MM.1S (cell line): ENCODE results near the gene ERCC2.

Source experiments
- DNase-seq: peaks from one replicate; pipeline ENCODE4 v3.0.0-alpha.2; 2015
- H2AFZ ChIP-seq: fragments of 300-600 bp; sonication (generic); 2 replicates; pipeline ENCODE4 v1.6.0; 2016; ENCODE audit warnings: antibody characterized with exemption, low read length
- H3F3A ChIP-seq: fragments of 300-600 bp; sonication (generic); 2 replicates; pipeline ENCODE4 v1.6.1; 2016; ENCODE audit warnings: mild to moderate bottlenecking, antibody characterized with exemption, low read length, moderate library complexity, mixed read lengths; ENCODE audit not compliant: insufficient read depth
- H3K27ac ChIP-seq: fragments of 300-600 bp; sonication (generic); 2 replicates; pipeline ENCODE4 v1.5.1; 2016; ENCODE audit warnings: mild to moderate bottlenecking, low read length
- H3K27me3 ChIP-seq: fragments of 300-600 bp; sonication (generic); replicated peaks from 2 replicates; pipeline ENCODE4 v1.6.0; 2016; ENCODE audit warnings: low read length; ENCODE audit not compliant: insufficient read depth
- H3K36me3 ChIP-seq: fragments of 300-600 bp; sonication (generic); replicated peaks from 2 replicates; pipeline ENCODE4 v1.6.1; 2016; ENCODE audit warnings: mild to moderate bottlenecking, low read length, mixed read lengths; ENCODE audit not compliant: insufficient read depth
- H3K4me1 ChIP-seq: fragments of 300-600 bp; sonication (generic); 2 replicates; pipeline ENCODE4 v1.6.1; 2016; ENCODE audit warnings: low read length, mixed read lengths
- H3K4me2 ChIP-seq: fragments of 300-600 bp; sonication (generic); 2 replicates; pipeline ENCODE4 v1.6.0; 2016; ENCODE audit warnings: low read depth, low read length
- H3K4me3 ChIP-seq: fragments of 300-600 bp; sonication (generic); 2 replicates; pipeline ENCODE4 v1.5.1; 2016; ENCODE audit warnings: low read length, mixed read lengths
- H3K79me2 ChIP-seq: fragments of 300-600 bp; sonication (generic); 2 replicates; pipeline ENCODE4 v1.6.1; 2016; ENCODE audit warnings: mixed run types, low read length, mixed read lengths
- H3K9ac ChIP-seq: fragments of 300-600 bp; sonication (generic); 2 replicates; pipeline ENCODE4 v1.6.1; 2016; ENCODE audit warnings: low read length, mixed read lengths
- H3K9me2 ChIP-seq: fragments of 300-600 bp; sonication (generic); replicated peaks from 2 replicates; pipeline ENCODE4 v1.6.1; 2016; ENCODE audit warnings: mild to moderate bottlenecking, low read length, mixed read lengths; ENCODE audit not compliant: insufficient read depth
- H3K9me3 ChIP-seq: fragments of 300-600 bp; sonication (generic); replicated peaks from 2 replicates; pipeline ENCODE4 v1.6.1; 2016; ENCODE audit warnings: mild to moderate bottlenecking, low read length, mixed read lengths; ENCODE audit not compliant: insufficient read depth
- H4K20me1 ChIP-seq: fragments of 300-600 bp; sonication (generic); 2 replicates; pipeline ENCODE4 v1.6.1; 2016; ENCODE audit warnings: mild to moderate bottlenecking, low read length, moderate library complexity, mixed read lengths; ENCODE audit not compliant: insufficient read depth
- CTCF ChIP-seq: fragments of 300-600 bp; sonication (generic); IDR thresholded peaks from 2 replicates; pipeline ENCODE4 v1.5.1; 2016; ENCODE audit warnings: antibody characterized with exemption, low read length, mixed read lengths
- EZH2 ChIP-seq: fragments of 300-600 bp; sonication (generic); optimal IDR thresholded peaks from 2 replicates; pipeline ENCODE3; 2017; ENCODE audit warnings: low read depth, mild to moderate bottlenecking, antibody characterized with exemption, low read length, mixed read lengths
- EZH2phosphoT487 ChIP-seq: fragments of 300-600 bp; sonication (generic); IDR thresholded peaks from 2 replicates; pipeline ENCODE4 v1.6.1; 2018; ENCODE audit warnings: antibody characterized with exemption, low read length

ERCC2 gene

GRCh38 chr19:45331411-45331810 lies 39.0 kb downstream of the ERCC2 start:
- no peaks in the 10 kb centered on the region for H3K36me3 ChIP-seq
- no peak for TF ChIP-seq CTCF
- TF ChIP-seq EZH2phosphoT487: no peak
- no peak for TF ChIP-seq EZH2
- H3K9me2 ChIP-seq: no peaks in the 10 kb centered on the region
- no peak overlapping the region for H2AFZ ChIP-seq
- H3K27ac ChIP-seq: no peak overlapping the region
- H3F3A ChIP-seq: no peaks in the 10 kb centered on the region
- no peak overlapping the region for H3K4me3 ChIP-seq
- no peak overlapping the region for H3K4me2 ChIP-seq
- H3K9me3 ChIP-seq: no peaks in the 10 kb centered on the region
- H3K9ac ChIP-seq: no peak overlapping the region
- H4K20me1 ChIP-seq: no peaks in the 10 kb centered on the region
- peaks cover 10% of the 10 kb centered on the region; the same call in 1 of the 2 replicates for H3K27me3 ChIP-seq
- no peaks in the 10 kb centered on the region for H3K4me1 ChIP-seq
- DNase-seq: no peak
- no peaks in the 10 kb centered on the region for H3K79me2 ChIP-seq

GRCh38 chr19:45327404-45328143 lies 42.8 kb downstream of the ERCC2 start:
- H3K9ac ChIP-seq: no peak overlapping the region
- no peak for DNase-seq
- no peaks in the 10 kb centered on the region for H4K20me1 ChIP-seq
- H3K27ac ChIP-seq: no peak overlapping the region
- H3K36me3 ChIP-seq: no peaks in the 10 kb centered on the region
- no peaks in the 10 kb centered on the region for H3K9me3 ChIP-seq
- no peaks in the 10 kb centered on the region for H3K79me2 ChIP-seq
- H3K4me2 ChIP-seq: no peak overlapping the region
- no peak overlapping the region for H2AFZ ChIP-seq
- peaks cover 25% of the 10 kb centered on the region for H3K27me3 ChIP-seq
- H3K4me1 ChIP-seq: no peaks in the 10 kb centered on the region
- TF ChIP-seq CTCF: no peak
- no peak for TF ChIP-seq EZH2phosphoT487
- TF ChIP-seq EZH2: no peak
- H3K4me3 ChIP-seq: no peak overlapping the region
- H3F3A ChIP-seq: no peaks in the 10 kb centered on the region
- H3K9me2 ChIP-seq: no peaks in the 10 kb centered on the region

- H3K4me3 ChIP-seq: no peak overlapping the region
- no peaks in the 10 kb centered on the region for H3K79me2 ChIP-seq
- no peaks in the 10 kb centered on the region for H3K9me2 ChIP-seq
- no peak overlapping the region for H3K27ac ChIP-seq
- no peaks in the 10 kb centered on the region for H3K4me1 ChIP-seq
- DNase-seq: no peak
- no peaks in the 10 kb centered on the region for H3F3A ChIP-seq
- H3K9me3 ChIP-seq: no peaks in the 10 kb centered on the region
- H3K9ac ChIP-seq: no peak overlapping the region
- H3K27me3 ChIP-seq: peaks cover 30% of the 10 kb centered on the region
- no peak overlapping the region for H2AFZ ChIP-seq
- no peaks in the 10 kb centered on the region for H3K36me3 ChIP-seq
- TF ChIP-seq EZH2: no peak
- no peak for TF ChIP-seq EZH2phosphoT487
- no peak for TF ChIP-seq CTCF
- H3K4me2 ChIP-seq: no peak overlapping the region
- H4K20me1 ChIP-seq: no peaks in the 10 kb centered on the region
These were observed 45.9 kb downstream of the ERCC2 start for GRCh38 chr19:45324349-45324907.
